Loucy (cell line): ENCODE measurements around the gene PDE4D.

Experiments
- H2AFZ ChIP-seq: fragments of 200-600 bp; sonication (generic); 2 replicates; pipeline ENCODE4 v1.6.0; 2016; ENCODE audit warnings: antibody characterized with exemption, mild to moderate bottlenecking, low read length, moderate library complexity
- H3F3A ChIP-seq: fragments of 200-600 bp; 2 replicates; pipeline ENCODE4 v1.6.0; 2016; ENCODE audit warnings: antibody characterized with exemption, low read depth, mild to moderate bottlenecking
- H3K27me3 ChIP-seq: fragments of 200-600 bp; sonication (generic); 2 replicates; pipeline ENCODE4 v1.6.1; 2014; ENCODE audit warnings: low read length, mild to moderate bottlenecking; ENCODE audit not compliant: insufficient read depth, poor library complexity, severe bottlenecking
- H3K36me3 ChIP-seq: fragments of 200-600 bp; sonication (generic); 2 replicates; pipeline ENCODE4 v1.6.1; 2016; ENCODE audit warnings: low read length; ENCODE audit not compliant: insufficient read depth
- H3K4me1 ChIP-seq: fragments of 200-600 bp; sonication (generic); 2 replicates; pipeline ENCODE4 v1.5.1; 2014; ENCODE audit warnings: low read length, mild to moderate bottlenecking; ENCODE audit not compliant: insufficient read depth, poor library complexity, severe bottlenecking
- H3K4me2 ChIP-seq: fragments of 200-600 bp; sonication (generic); 2 replicates; pipeline ENCODE4 v1.6.0; 2014; ENCODE audit warnings: antibody characterized with exemption, low read length, low read depth, mild to moderate bottlenecking; ENCODE audit not compliant: poor library complexity, severe bottlenecking
- H3K4me3 ChIP-seq: fragments of 200-600 bp; sonication (generic); 2 replicates; pipeline ENCODE4 v1.5.1; 2014; ENCODE audit warnings: low read length, mild to moderate bottlenecking, mixed read lengths; ENCODE audit not compliant: poor library complexity, severe bottlenecking
- H3K79me2 ChIP-seq: fragments of 200-600 bp; sonication (generic); 2 replicates; pipeline ENCODE4 v1.6.1; 2014; ENCODE audit warnings: low read length; ENCODE audit not compliant: insufficient read depth
- H3K9ac ChIP-seq: fragments of 200-600 bp; sonication (generic); 2 replicates; pipeline ENCODE4 v1.6.0; 2014; ENCODE audit warnings: mild to moderate bottlenecking, low read depth, low read length, moderate library complexity; ENCODE audit not compliant: poor library complexity, severe bottlenecking
- H3K9me2 ChIP-seq: fragments of 200-600 bp; sonication (generic); replicated peaks from 2 replicates; pipeline ENCODE4 v1.6.1; 2016; ENCODE audit warnings: low read depth, low read length, mixed read lengths
- H3K9me3 ChIP-seq: fragments of 200-600 bp; sonication (generic); 2 replicates; pipeline ENCODE4 v1.6.1; 2014; ENCODE audit warnings: mild to moderate bottlenecking, antibody characterized with exemption, low read length, low read depth; ENCODE audit not compliant: insufficient read depth
- H4K20me1 ChIP-seq: fragments of 200-600 bp; sonication (generic); 2 replicates; pipeline ENCODE4 v1.6.0; 2014; ENCODE audit warnings: antibody characterized with exemption, low read length, mild to moderate bottlenecking; ENCODE audit not compliant: insufficient read depth, poor library complexity, severe bottlenecking
- CTCF ChIP-seq: fragments of 200-600 bp; sonication (generic); conservative IDR thresholded peaks from 2 replicates; pipeline ENCODE4 v1.5.1; 2014; ENCODE audit warnings: mild to moderate bottlenecking, antibody characterized with exemption, low read length
- EZH2phosphoT487 ChIP-seq: fragments of 200-600 bp; IDR thresholded peaks from 2 replicates; pipeline ENCODE4 v1.6.1; 2018; ENCODE audit warnings: antibody characterized with exemption, mild to moderate bottlenecking, moderate library complexity, borderline replicate concordance

Gene PDE4D

GRCh38 chr5:59260200-59260599 lies 633.3 kb downstream of the PDE4D start:
- no peak overlapping the region for H3K4me2 ChIP-seq
- no peak overlapping the region for H2AFZ ChIP-seq

GRCh38 chr5:59259237-59259636 lies 634.3 kb downstream of the PDE4D start:
- Histone ChIP-seq H3K9me3 (no peaks in the 10 kb centered on the region), H3K4me2 (no peak overlapping the region), H4K20me1 (no peaks in the 10 kb centered on the region), H3K9ac (no peak overlapping the region), H3K36me3 (no peaks in the 10 kb centered on the region), H3F3A (peaks cover 3% of the 10 kb centered on the region; the same call in 1 of the 2 replicates), H3K4me1 (no peaks in the 10 kb centered on the region), H3K4me3 (no peak overlapping the region), H2AFZ (no peak overlapping the region), H3K9me2 (no peaks in the 10 kb centered on the region), H3K79me2 (no peaks in the 10 kb centered on the region), H3K27me3 (no peaks in the 10 kb centered on the region)
- no peak for TF ChIP-seq CTCF
- no peak for TF ChIP-seq EZH2phosphoT487

More at GRCh38 chr5:59260200-59260599, 633.3 kb downstream of the PDE4D start:
- Histone ChIP-seq H3K27me3 (no peaks in the 10 kb centered on the region), H3K4me3 (no peak overlapping the region), H3K9me2 (no peaks in the 10 kb centered on the region), H3K79me2 (no peaks in the 10 kb centered on the region), H3K9ac (no peak overlapping the region), H3K9me3 (no peaks in the 10 kb centered on the region), H3K36me3 (no peaks in the 10 kb centered on the region), H3K4me1 (no peaks in the 10 kb centered on the region), H4K20me1 (no peaks in the 10 kb centered on the region), H3F3A (peaks cover 3% of the 10 kb centered on the region; the same call in 1 of the 2 replicates)
- TF ChIP-seq EZH2phosphoT487: no peak
- TF ChIP-seq CTCF: no peak

- Histone ChIP-seq H3K9me2 (no peaks in the 10 kb centered on the region), H4K20me1 (no peaks in the 10 kb centered on the region), H3K27me3 (no peaks in the 10 kb centered on the region), H2AFZ (no peak overlapping the region), H3K36me3 (no peaks in the 10 kb centered on the region), H3F3A (peaks cover 3% of the 10 kb centered on the region; the same call in 1 of the 2 replicates), H3K4me2 (no peak overlapping the region), H3K9ac (no peak overlapping the region), H3K4me3 (no peak overlapping the region), H3K4me1 (no peaks in the 10 kb centered on the region), H3K9me3 (no peaks in the 10 kb centered on the region), H3K79me2 (no peaks in the 10 kb centered on the region)
- TF ChIP-seq CTCF (no peak), EZH2phosphoT487 (no peak)
Measured at GRCh38 chr5:59257488-59258400, 635.8 kb downstream of the PDE4D start.
